KMS-11 (cell line): ENCODE measurements around the gene TRIO.

Experiments used
- H2AFZ ChIP-seq: fragments of 200-600 bp; sonication (generic); 2 replicates; pipeline ENCODE4 v1.6.1; 2016; ENCODE audit warnings: antibody characterized with exemption, mixed run types, low read depth
- H3K27ac ChIP-seq: fragments of 200-600 bp; sonication (generic); 2 replicates; pipeline ENCODE4 v1.6.1; 2016; ENCODE audit warnings: mild to moderate bottlenecking, mixed run types
- H3K27me3 ChIP-seq: fragments of 200-600 bp; sonication (generic); 2 replicates; pipeline ENCODE4 v1.6.1; 2017; ENCODE audit warnings: mild to moderate bottlenecking, low read depth, mixed run types, moderate library complexity; ENCODE audit not compliant: insufficient read depth
- H3K36me3 ChIP-seq: fragments of 200-600 bp; sonication (generic); 2 replicates; pipeline ENCODE4 v1.6.1; 2017; ENCODE audit warnings: mild to moderate bottlenecking, mixed run types; ENCODE audit not compliant: insufficient read depth
- H3K4me1 ChIP-seq: fragments of 200-600 bp; sonication (generic); 2 replicates; pipeline ENCODE4 v1.6.1; 2016; ENCODE audit warnings: mild to moderate bottlenecking, low read depth, mixed run types; ENCODE audit not compliant: poor library complexity, severe bottlenecking
- H3K4me2 ChIP-seq: fragments of 200-600 bp; sonication (generic); 2 replicates; pipeline ENCODE4 v1.7.0; 2016; ENCODE audit warnings: mild to moderate bottlenecking, mixed run types
- H3K4me3 ChIP-seq: fragments of 200-600 bp; sonication (generic); IDR thresholded peaks from 2 replicates; pipeline ENCODE4 v1.6.1; 2017; ENCODE audit warnings: low read depth, low read length, mixed read lengths; ENCODE audit not compliant: insufficient read depth
- H3K79me2 ChIP-seq: fragments of 200-600 bp; sonication (generic); 2 replicates; pipeline ENCODE4 v1.6.1; 2016; ENCODE audit warnings: low read depth, mixed run types; ENCODE audit not compliant: insufficient read depth
- H3K9ac ChIP-seq: fragments of 200-600 bp; sonication (generic); 2 replicates; pipeline ENCODE4 v1.6.1; 2016; ENCODE audit warnings: mild to moderate bottlenecking, mixed run types
- H4K20me1 ChIP-seq: fragments of 200-600 bp; sonication (generic); 2 replicates; pipeline ENCODE4 v1.6.1; 2016; ENCODE audit warnings: mild to moderate bottlenecking, mixed run types; ENCODE audit not compliant: insufficient read depth
- TF ChIP-seq, protein P1 (sequence below): fragments of 200-600 bp; sonication (generic); conservative IDR thresholded peaks from 2 replicates; pipeline ENCODE4 v1.6.1; 2017; ENCODE audit warnings: low read depth, mild to moderate bottlenecking, antibody characterized with exemption, low read length, moderate library complexity, mixed read lengths

Gene TRIO

DNA sequence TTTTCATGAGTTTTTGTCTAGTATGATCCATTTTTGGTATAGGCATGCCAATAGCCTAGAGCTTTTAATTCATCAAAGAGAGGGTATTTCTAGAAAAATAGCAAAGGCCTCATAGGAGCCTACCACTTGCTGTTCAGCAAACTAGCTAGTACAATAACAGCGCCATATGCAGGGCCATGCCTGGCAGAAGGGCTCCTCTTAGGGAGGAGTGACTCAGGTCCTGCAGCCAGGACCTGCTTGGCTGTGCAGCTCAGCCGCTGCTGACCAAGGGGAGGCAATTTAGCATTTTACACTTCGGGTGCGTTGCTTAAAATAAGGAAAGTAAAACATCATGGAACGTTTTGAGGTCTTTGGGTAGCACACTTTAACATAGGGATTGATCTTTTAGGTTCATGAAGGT, 100.6 kb downstream of the TRIO start:
- H3K4me2 ChIP-seq, result peak overlapping the region; percentile 90
- H4K20me1 ChIP-seq, result no peaks in the 10 kb centered on the region
- H3K27ac ChIP-seq, result peak overlapping the region; percentile 80
- H3K36me3 ChIP-seq, result no peaks in the 10 kb centered on the region
- H3K27me3 ChIP-seq, result no peaks in the 10 kb centered on the region
- no peak overlapping the region for H3K4me3 ChIP-seq
- H3K79me2 ChIP-seq, result peaks cover 91% of the 10 kb centered on the region
- peaks cover 94% of the 10 kb centered on the region for H3K4me1 ChIP-seq
- no peak overlapping the region for H2AFZ ChIP-seq
- peak overlapping the region; percentile 39; the same call in 1 of the 2 replicates for H3K9ac ChIP-seq
- TF ChIP-seq, protein P1, sequence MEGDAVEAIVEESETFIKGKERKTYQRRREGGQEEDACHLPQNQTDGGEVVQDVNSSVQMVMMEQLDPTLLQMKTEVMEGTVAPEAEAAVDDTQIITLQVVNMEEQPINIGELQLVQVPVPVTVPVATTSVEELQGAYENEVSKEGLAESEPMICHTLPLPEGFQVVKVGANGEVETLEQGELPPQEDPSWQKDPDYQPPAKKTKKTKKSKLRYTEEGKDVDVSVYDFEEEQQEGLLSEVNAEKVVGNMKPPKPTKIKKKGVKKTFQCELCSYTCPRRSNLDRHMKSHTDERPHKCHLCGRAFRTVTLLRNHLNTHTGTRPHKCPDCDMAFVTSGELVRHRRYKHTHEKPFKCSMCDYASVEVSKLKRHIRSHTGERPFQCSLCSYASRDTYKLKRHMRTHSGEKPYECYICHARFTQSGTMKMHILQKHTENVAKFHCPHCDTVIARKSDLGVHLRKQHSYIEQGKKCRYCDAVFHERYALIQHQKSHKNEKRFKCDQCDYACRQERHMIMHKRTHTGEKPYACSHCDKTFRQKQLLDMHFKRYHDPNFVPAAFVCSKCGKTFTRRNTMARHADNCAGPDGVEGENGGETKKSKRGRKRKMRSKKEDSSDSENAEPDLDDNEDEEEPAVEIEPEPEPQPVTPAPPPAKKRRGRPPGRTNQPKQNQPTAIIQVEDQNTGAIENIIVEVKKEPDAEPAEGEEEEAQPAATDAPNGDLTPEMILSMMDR, result no peak

DNA sequence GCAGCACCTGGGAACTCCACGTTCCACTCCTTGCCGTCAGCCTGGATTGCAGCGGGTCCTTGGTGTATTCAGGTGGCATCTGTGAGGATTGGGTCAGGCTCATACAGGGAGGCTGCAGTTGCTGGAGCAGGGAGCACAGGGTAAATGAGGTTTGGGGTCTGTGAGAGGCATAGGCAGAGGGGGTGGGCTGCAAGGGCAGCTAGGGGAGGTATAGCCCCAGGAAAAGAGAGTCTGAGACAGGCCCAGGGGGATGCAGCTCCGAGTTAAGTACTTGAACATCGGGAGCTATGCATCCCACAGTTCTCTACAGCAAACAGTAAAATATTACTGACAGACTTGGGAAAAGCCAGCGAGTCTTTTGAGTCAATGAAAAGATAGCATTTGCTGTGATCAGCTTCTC, 101.6 kb downstream of the TRIO start:
- Histone ChIP-seq H3K27ac (peak overlapping the region; percentile 80), H3K9ac (peak overlapping the region; percentile 39), H3K79me2 (peaks cover 91% of the 10 kb centered on the region), H3K4me3 (no peak overlapping the region), H4K20me1 (no peaks in the 10 kb centered on the region), H3K27me3 (no peaks in the 10 kb centered on the region), H2AFZ (no peak overlapping the region), H3K4me1 (peaks cover 94% of the 10 kb centered on the region), H3K36me3 (no peaks in the 10 kb centered on the region), H3K4me2 (peak overlapping the region; percentile 90)
- TF ChIP-seq, protein P1, result no peak

DNA sequence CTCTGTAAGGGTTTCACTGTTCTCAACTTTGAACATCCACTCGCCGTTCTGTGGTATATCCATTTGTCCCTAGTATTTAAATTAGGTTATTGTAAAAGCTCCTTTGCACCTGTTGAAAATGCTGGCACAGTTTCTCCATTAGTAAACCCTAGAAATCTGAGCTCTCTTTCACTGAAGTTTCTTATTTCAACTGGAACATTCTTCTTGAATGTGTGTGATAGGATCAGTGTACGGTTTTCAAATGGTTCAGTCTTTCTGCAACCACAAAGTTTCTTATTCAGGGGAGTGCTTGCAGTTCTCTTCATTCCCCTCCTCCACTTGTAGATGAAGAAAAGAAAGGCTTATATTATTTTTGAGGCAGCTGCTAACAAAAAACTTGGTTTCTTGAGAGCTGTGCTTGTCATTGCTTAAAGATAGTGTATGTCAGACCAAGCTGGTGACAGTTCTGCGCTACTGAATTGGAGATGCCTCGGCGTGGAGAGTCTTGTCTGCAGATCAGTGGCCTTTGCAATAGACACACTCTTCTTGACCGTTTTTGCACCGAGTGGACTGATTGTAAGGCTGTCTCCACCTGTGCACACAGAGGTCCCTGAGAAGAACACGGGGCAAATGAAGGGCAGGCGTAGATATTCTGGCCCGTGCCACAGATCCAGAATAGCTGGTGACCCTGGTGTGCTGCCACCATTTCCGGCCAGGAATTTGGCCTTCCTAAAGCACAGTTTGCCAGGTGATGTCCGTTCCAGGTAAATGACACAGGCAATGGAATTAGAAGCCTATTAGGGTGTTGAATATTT, 102.2 kb downstream of the TRIO start:
- Histone ChIP-seq H3K79me2 (peaks cover 91% of the 10 kb centered on the region), H4K20me1 (no peaks in the 10 kb centered on the region), H3K4me3 (no peak overlapping the region), H3K27ac (peak overlapping the region; percentile 80), H2AFZ (no peak overlapping the region), H3K4me2 (peak overlapping the region; percentile 90), H3K9ac (peak overlapping the region; percentile 39), H3K27me3 (no peaks in the 10 kb centered on the region), H3K36me3 (no peaks in the 10 kb centered on the region), H3K4me1 (peaks cover 94% of the 10 kb centered on the region)
- TF ChIP-seq, protein P1, result no peak

DNA sequence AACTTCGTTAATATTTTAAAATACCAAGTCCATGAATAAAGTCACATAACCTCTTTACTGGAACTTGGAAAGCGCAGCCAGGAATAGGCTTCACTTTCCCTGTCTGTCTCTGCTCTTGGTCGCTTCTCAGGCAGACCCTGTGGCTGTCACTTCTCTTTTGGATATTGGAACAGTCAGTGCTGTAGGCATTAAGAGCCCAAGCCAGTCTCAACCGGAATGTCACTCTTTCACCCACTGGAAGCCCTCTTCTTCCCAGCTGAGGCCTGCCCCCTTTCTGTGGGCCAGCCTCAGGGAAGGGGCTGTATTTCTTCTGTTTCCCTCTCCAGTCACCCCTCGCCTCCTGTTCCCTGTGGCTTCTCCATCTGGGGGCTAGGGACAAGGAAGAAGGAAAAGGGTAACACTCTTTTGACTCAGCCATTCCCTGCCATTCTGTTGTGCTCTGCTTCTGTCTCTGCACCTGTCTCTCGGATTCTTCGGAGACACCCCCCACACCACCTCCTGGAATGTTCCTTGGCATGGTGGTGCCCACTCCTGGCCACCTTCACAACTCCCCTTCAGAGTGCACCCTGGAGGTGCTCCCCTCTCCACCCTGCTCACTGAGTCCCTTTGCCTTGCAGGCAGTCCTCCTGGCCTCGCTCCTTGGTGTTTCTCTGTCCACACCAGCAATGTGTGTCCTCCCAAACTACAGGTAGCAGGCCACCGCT, 103.4 kb downstream of the TRIO start:
- TF ChIP-seq, protein P1, result no peak
- no peaks in the 10 kb centered on the region for H3K27me3 ChIP-seq
- H3K27ac ChIP-seq, result peak overlapping the region; percentile 80
- H4K20me1 ChIP-seq, result no peaks in the 10 kb centered on the region
- H3K4me3 ChIP-seq, result no peak overlapping the region
- peaks cover 91% of the 10 kb centered on the region for H3K79me2 ChIP-seq
- no peak overlapping the region for H2AFZ ChIP-seq
- H3K4me1 ChIP-seq, result peaks cover 94% of the 10 kb centered on the region
- peak overlapping the region; percentile 90 for H3K4me2 ChIP-seq
- H3K36me3 ChIP-seq, result no peaks in the 10 kb centered on the region
- H3K9ac ChIP-seq, result peak overlapping the region; percentile 39; the same call in 1 of the 2 replicates
